GM04503 (cell line): Measurements from ENCODE around the gene LACC1.

ENCODE experiments used
- DNase-seq: peaks from one replicate; pipeline ENCODE4 v3.0.0-alpha.2; 2012; ENCODE audit warnings: low read depth

Gene LACC1

GRCh38 chr13:43884222-43884621, 4.5 kb downstream of the LACC1 start:
- DNase-seq, result no peak

- DNase-seq, result no peak
Observed at GRCh38 chr13:43894438-43894837, 14.7 kb downstream of the LACC1 start.

GRCh38 chr13:43895940-43896339, 16.2 kb downstream of the LACC1 start:
- no peak for DNase-seq

- DNase-seq, result no peak
Observed at GRCh38 chr13:43905435-43906031, 25.8 kb downstream of the LACC1 start.

GRCh38 chr13:43908156-43909126, 28.7 kb downstream of the LACC1 start:
- DNase-seq, result no peak

GRCh38 chr13:43910856-43911255, 31.2 kb downstream of the LACC1 start:
- DNase-seq, result no peak

GRCh38 chr13:43911278-43911677, 31.6 kb downstream of the LACC1 start:
- no peak for DNase-seq

- no peak for DNase-seq
Observed at GRCh38 chr13:43911871-43912270, 32.2 kb downstream of the LACC1 start.

- no peak for DNase-seq
Observed at GRCh38 chr13:43915451-43915850, 35.7 kb downstream of the LACC1 start.

GRCh38 chr13:43916828-43917227, 37.1 kb downstream of the LACC1 start:
- DNase-seq, result no peak

- DNase-seq, result no peak
Observed at GRCh38 chr13:43918636-43919035, 38.9 kb downstream of the LACC1 start.

- no peak for DNase-seq
Observed at GRCh38 chr13:43920965-43921674, 41.4 kb downstream of the LACC1 start.

GRCh38 chr13:43924549-43925245, 45.0 kb downstream of the LACC1 start:
- no peak for DNase-seq

- no peak for DNase-seq
Observed at GRCh38 chr13:43929947-43930346, 50.2 kb downstream of the LACC1 start.

GRCh38 chr13:43933378-43933777, 53.7 kb downstream of the LACC1 start:
- no peak for DNase-seq

GRCh38 chr13:43934273-43934672, 54.6 kb downstream of the LACC1 start:
- DNase-seq, result no peak

GRCh38 chr13:43935878-43936277, 56.2 kb downstream of the LACC1 start:
- peak; percentile 11 for DNase-seq

GRCh38 chr13:43936647-43937046, 56.9 kb downstream of the LACC1 start:
- no peak for DNase-seq

- no peak for DNase-seq
Observed at GRCh38 chr13:43937839-43938238, 58.1 kb downstream of the LACC1 start.

- no peak for DNase-seq
Observed at GRCh38 chr13:43938449-43938848, 58.7 kb downstream of the LACC1 start.

- no peak for DNase-seq
Observed at GRCh38 chr13:43939086-43939485, 59.4 kb downstream of the LACC1 start.

GRCh38 chr13:43942286-43942685, 62.6 kb downstream of the LACC1 start:
- DNase-seq, result no peak
